HG03342 (cell line): ENCODE results near the gene CMIP.

ENCODE experiments used
- ATAC-seq: cut with Tn5 transposase; IDR thresholded peaks from one replicate; pipeline ENCODE4 v1.9.1; 2021; ENCODE audit warnings: mild to moderate bottlenecking, moderate library complexity; ENCODE audit not compliant: unreplicated experiment

The CMIP gene

GRCh38 chr16:81755915-81756614 lies 311.5 kb downstream of the CMIP start:
- no peak for ATAC-seq

GRCh38 chr16:81756615-81757356 lies 312.2 kb downstream of the CMIP start:
- no peak for ATAC-seq

- no peak for ATAC-seq
Observed at GRCh38 chr16:81758376-81758775, 313.8 kb downstream of the CMIP start.
